H1 (cell line): ENCODE results near the gene ADCY3. TPM values are rescaled to one million over a fixed set of nuclear protein-coding genes. Genes with fewer than 3 reads are reported as not detected.

Experiments
- CTBP2 ChIP-seq: IDR thresholded peaks from 2 replicates; pipeline ENCODE4 v1.7.0; 2011; ENCODE audit warnings: borderline replicate concordance, mild to moderate bottlenecking, moderate library complexity, mixed read lengths, low read length; ENCODE audit not compliant: insufficient read depth, insufficient read length
- GABPA ChIP-seq: IDR thresholded peaks from 2 replicates; pipeline ENCODE4 v1.6.1; 2011; ENCODE audit warnings: mild to moderate bottlenecking, low read length, moderate library complexity, borderline replicate concordance; ENCODE audit not compliant: insufficient read depth
- RAD21 ChIP-seq, 2 experiments: IDR thresholded peaks in 1 of 2; conservative IDR thresholded peaks in 1 of 2; 2 replicates each; pipeline ENCODE4 v1.6.1; 2011; ENCODE audit warnings: low read depth in 2 of 2, low read length in 2 of 2, improper control_type of control experiment in 1 of 2, inconsistent platforms in 1 of 2, mild to moderate bottlenecking in 1 of 2, moderate library complexity in 1 of 2
- SIN3A ChIP-seq, 2 experiments: IDR thresholded peaks in 1 of 2; conservative IDR thresholded peaks in 1 of 2; 2 replicates each; pipeline ENCODE4 v1.6.1; 2011 to 2012; ENCODE audit warnings: low read length in 2 of 2, improper control_type of control experiment in 1 of 2, low read depth in 1 of 2, mild to moderate bottlenecking in 1 of 2
- SP1 ChIP-seq: IDR thresholded peaks from 2 replicates; pipeline ENCODE4 v1.6.1; 2011; ENCODE audit warnings: low read depth, low read length
- SUZ12 ChIP-seq: fragments of 200-600 bp; sonication (generic); IDR thresholded peaks from 2 replicates; pipeline ENCODE4 v1.6.1; 2012; ENCODE audit warnings: mild to moderate bottlenecking, inconsistent platforms, low read length, moderate library complexity, mixed read lengths
- TEAD4 ChIP-seq: IDR thresholded peaks from 2 replicates; pipeline ENCODE4 v1.6.1; 2012; ENCODE audit warnings: low read depth, low read length, inconsistent platforms, mixed read lengths
- YY1 ChIP-seq: IDR thresholded peaks from 2 replicates; pipeline ENCODE4 v1.6.1; 2011; ENCODE audit warnings: low read depth, mild to moderate bottlenecking, low read length
- polyA plus RNA-seq, 7 experiments: library from polyadenylated mRNA; depleted of rRNA in 3 of 7; stranded (reverse) in 5 of 7; unstranded in 2 of 7; fragments of >200 nt in 5 of 7; fragments of 200-250 nt in 2 of 7; gene quantifications; 1 replicate in 5 of 7; 2 replicates in 1 of 7; 4 replicates in 1 of 7; pipeline versions ENCODE4 v1.2.1 to v1.2.3, GENCODE V29; 2011 to 2013; ENCODE audit warnings: missing spikeins in 2 of 7, mixed read lengths in 2 of 7
- total RNA-seq: library from RNA; stranded (reverse); fragmentation: NEBNext Ultra II Directional; extraction: Animal tissue kit (Norgen Biotek cat#: 25700); gene quantifications from 2 replicates; pipeline ENCODE4 v1.2.1, GENCODE V29; 2021
- TF ChIP-seq, protein P1 (sequence below): fragments of 300-600 bp; sonication (generic); IDR thresholded peaks from 2 replicates; pipeline ENCODE4 v1.7.1; 2012; ENCODE audit warnings: low read length, moderate library complexity, mild to moderate bottlenecking, inconsistent platforms; ENCODE audit not compliant: insufficient replicate concordance

Gene ADCY3
- total and polyA plus RNA-seq, 2 of the 8 experiments (the other 6 are each of a cell fraction or from before 2014, with no cell fraction given): 45.1 to 52.9 TPM

- TF ChIP-seq SIN3A (conservative IDR thresholded peaks at IDR 0.05 in 1 of 2, IDR thresholded peaks at IDR 0.05 in 1 of 2; ENCODE audit: low read depth in 1 of 2, low read length in 2 of 2) (no peak), CTBP2 (no peak), TEAD4 (no peak), SP1 (no peak), YY1 (no peak), SUZ12 (no peak), RAD21 (IDR thresholded peaks at IDR 0.05 in 1 of 2, conservative IDR thresholded peaks at IDR 0.05 in 1 of 2; ENCODE audit: low read depth in 2 of 2, low read length in 2 of 2) (no peak), GABPA (no peak)
- TF ChIP-seq, protein P1, sequence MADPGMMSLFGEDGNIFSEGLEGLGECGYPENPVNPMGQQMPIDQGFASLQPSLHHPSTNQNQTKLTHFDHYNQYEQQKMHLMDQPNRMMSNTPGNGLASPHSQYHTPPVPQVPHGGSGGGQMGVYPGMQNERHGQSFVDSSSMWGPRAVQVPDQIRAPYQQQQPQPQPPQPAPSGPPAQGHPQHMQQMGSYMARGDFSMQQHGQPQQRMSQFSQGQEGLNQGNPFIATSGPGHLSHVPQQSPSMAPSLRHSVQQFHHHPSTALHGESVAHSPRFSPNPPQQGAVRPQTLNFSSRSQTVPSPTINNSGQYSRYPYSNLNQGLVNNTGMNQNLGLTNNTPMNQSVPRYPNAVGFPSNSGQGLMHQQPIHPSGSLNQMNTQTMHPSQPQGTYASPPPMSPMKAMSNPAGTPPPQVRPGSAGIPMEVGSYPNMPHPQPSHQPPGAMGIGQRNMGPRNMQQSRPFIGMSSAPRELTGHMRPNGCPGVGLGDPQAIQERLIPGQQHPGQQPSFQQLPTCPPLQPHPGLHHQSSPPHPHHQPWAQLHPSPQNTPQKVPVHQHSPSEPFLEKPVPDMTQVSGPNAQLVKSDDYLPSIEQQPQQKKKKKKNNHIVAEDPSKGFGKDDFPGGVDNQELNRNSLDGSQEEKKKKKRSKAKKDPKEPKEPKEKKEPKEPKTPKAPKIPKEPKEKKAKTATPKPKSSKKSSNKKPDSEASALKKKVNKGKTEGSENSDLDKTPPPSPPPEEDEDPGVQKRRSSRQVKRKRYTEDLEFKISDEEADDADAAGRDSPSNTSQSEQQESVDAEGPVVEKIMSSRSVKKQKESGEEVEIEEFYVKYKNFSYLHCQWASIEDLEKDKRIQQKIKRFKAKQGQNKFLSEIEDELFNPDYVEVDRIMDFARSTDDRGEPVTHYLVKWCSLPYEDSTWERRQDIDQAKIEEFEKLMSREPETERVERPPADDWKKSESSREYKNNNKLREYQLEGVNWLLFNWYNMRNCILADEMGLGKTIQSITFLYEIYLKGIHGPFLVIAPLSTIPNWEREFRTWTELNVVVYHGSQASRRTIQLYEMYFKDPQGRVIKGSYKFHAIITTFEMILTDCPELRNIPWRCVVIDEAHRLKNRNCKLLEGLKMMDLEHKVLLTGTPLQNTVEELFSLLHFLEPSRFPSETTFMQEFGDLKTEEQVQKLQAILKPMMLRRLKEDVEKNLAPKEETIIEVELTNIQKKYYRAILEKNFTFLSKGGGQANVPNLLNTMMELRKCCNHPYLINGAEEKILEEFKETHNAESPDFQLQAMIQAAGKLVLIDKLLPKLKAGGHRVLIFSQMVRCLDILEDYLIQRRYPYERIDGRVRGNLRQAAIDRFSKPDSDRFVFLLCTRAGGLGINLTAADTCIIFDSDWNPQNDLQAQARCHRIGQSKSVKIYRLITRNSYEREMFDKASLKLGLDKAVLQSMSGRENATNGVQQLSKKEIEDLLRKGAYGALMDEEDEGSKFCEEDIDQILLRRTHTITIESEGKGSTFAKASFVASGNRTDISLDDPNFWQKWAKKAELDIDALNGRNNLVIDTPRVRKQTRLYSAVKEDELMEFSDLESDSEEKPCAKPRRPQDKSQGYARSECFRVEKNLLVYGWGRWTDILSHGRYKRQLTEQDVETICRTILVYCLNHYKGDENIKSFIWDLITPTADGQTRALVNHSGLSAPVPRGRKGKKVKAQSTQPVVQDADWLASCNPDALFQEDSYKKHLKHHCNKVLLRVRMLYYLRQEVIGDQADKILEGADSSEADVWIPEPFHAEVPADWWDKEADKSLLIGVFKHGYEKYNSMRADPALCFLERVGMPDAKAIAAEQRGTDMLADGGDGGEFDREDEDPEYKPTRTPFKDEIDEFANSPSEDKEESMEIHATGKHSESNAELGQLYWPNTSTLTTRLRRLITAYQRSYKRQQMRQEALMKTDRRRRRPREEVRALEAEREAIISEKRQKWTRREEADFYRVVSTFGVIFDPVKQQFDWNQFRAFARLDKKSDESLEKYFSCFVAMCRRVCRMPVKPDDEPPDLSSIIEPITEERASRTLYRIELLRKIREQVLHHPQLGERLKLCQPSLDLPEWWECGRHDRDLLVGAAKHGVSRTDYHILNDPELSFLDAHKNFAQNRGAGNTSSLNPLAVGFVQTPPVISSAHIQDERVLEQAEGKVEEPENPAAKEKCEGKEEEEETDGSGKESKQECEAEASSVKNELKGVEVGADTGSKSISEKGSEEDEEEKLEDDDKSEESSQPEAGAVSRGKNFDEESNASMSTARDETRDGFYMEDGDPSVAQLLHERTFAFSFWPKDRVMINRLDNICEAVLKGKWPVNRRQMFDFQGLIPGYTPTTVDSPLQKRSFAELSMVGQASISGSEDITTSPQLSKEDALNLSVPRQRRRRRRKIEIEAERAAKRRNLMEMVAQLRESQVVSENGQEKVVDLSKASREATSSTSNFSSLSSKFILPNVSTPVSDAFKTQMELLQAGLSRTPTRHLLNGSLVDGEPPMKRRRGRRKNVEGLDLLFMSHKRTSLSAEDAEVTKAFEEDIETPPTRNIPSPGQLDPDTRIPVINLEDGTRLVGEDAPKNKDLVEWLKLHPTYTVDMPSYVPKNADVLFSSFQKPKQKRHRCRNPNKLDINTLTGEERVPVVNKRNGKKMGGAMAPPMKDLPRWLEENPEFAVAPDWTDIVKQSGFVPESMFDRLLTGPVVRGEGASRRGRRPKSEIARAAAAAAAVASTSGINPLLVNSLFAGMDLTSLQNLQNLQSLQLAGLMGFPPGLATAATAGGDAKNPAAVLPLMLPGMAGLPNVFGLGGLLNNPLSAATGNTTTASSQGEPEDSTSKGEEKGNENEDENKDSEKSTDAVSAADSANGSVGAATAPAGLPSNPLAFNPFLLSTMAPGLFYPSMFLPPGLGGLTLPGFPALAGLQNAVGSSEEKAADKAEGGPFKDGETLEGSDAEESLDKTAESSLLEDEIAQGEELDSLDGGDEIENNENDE: no peak
These were observed 48.9 kb downstream of the ADCY3 start (continued) for GRCh38 chr2:24870891-24871705.
